GM19372 (cell line): ENCODE data around the gene RAB36.

Experiments used
- ATAC-seq: cut with Tn5 transposase; IDR thresholded peaks from one replicate; pipeline ENCODE4 v1.9.1; 2021; ENCODE audit warnings: mild to moderate bottlenecking, low read depth, moderate library complexity; ENCODE audit not compliant: unreplicated experiment

The RAB36 gene

GRCh38 chr22:23119494-23120414 lies 25.5 kb upstream of the RAB36 start:
- no peak for ATAC-seq

GRCh38 chr22:23120415-23120899 lies 24.8 kb upstream of the RAB36 start:
- no peak for ATAC-seq

- no peak for ATAC-seq
Measured at GRCh38 chr22:23121000-23121421, 24.3 kb upstream of the RAB36 start.

DNA sequence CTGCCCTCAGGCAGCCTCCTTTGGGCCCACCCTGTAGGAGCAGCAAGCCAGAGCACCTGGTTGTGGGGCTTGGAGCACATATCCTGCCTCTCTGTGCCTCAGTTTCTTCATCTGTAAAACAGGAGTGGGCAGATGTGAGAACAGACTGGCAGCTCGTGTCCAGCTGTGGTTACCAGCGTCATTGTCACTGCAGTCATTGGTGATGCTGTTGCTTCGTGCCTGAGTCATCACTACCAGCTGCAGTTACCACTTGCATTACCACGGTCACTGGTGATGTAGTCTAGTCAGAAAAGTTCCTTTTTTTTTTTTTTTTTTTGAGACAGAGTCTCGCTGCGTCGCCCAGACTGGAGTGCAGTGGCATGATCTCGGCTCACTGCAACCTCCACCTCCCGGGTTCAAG lies 23.9 kb upstream of the RAB36 start:
- no peak for ATAC-seq

GRCh38 chr22:23122216-23122957 lies 22.9 kb upstream of the RAB36 start:
- ATAC-seq = no peak

GRCh38 chr22:23122992-23123803 lies 22.1 kb upstream of the RAB36 start:
- ATAC-seq = no peak

- no peak for ATAC-seq
Measured at GRCh38 chr22:23123804-23124254, 21.4 kb upstream of the RAB36 start.

- no peak for ATAC-seq
Measured at GRCh38 chr22:23124611-23125511, 20.4 kb upstream of the RAB36 start.

- ATAC-seq = no peak
Measured at GRCh38 chr22:23125512-23126103, 19.7 kb upstream of the RAB36 start.

DNA sequence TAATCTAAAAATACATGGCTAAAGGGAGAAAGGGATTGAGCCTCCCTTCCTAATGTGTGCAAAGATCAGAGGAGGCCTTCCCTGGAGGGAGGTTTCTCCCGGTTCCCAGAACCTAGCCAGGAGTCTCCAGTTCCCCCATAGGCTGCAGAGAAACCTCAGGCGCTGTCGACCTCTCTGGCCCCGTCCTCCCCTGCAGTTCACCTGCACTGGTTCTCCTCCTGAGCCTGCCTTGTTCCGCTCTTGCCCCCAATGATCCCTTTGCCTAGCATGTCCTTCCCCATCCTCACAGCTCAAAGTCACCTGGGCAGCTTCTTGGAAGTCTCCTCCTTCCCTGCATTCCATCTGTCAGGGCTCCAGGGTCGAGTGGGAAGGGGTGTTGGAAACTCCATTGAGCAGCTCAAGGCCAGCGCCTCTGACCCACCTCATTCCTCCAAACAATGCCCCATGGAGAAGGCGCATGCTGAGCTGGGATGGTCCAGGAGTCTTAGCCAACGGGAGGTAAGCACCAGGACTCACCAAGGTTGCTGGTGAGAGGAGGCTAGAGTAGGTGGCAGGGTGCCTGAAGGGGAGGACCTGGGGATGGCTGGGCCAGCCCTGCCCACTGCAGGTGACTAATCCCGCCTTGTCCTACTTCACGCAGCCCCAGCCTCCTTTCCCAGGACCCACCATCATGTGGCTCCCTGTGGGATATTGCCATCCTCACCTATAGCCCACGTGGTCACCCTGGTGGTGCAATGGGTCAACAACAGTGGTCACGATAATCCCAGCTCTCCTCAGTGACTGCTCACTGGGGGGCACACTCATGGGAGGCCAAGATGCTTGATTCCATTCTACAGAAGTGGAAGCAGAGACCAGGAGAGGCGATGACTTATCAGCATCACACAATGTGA lies 18.9 kb upstream of the RAB36 start:
- no peak for ATAC-seq

GRCh38 chr22:23127055-23127756 lies 18.1 kb upstream of the RAB36 start:
- ATAC-seq = no peak

- no peak for ATAC-seq
Measured at GRCh38 chr22:23127788-23128187, 17.5 kb upstream of the RAB36 start.

- no peak for ATAC-seq
Measured at GRCh38 chr22:23128269-23129108, 16.8 kb upstream of the RAB36 start.

DNA sequence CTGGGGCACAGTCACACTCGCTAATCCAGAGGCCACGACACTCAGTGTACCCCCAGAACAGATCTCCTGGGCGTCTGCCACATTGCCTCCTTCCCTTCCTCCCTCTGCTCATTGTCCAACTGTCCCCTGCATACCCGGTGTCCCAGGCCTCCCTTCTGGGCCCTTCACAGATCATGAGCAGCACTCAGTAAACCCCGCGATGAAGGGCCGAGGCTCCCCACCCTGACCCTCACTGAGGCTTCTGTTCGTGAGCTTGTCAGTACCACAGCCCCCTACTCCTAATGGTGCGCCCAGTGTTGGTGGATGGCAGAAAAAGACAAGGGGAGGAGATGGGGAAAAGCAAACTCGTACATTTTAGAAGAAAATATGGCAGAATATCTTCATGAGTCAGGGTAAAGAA lies 16.1 kb upstream of the RAB36 start:
- ATAC-seq = no peak

DNA sequence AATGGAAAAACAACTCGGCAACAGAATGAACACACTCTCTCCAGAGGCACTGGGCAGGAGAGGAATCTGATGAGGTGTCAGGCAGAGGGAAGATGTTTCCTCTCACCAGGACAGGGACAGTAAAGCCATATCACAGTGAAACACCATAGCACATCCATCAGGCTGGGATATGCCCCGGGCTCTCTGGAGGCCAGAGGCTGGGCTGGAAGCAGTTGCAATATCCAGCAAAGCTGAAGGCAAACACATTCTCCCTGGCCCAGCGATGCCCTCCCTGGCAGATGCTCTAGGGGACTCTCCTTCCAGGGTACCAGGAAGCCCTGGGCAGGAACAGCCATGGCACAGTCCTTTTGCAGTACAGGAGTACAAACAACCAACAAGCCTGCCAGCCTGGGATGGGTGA lies 14.6 kb upstream of the RAB36 start:
- no peak for ATAC-seq

DNA sequence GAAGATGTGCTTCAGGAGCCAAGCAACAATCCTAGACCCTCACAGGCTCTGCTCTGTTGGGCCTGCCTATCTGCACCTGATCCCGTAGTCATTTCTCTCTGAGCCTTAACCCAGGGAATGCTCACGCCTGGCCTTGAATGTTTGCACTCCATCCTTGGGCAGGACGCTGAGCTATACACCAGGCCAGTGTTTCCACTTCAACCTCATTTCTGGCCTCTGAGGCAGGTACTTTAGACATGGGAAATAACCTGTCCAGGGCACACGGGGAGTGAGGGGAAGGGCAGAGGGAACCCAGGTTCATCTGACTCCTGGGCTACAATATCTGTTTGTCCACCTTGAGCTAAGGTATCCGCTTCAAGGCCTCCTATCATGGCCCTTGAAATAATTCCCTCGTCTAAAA lies 13.3 kb upstream of the RAB36 start:
- ATAC-seq = no peak
